Nephron progenitor cell (in vitro differentiated cells): Measurements from ENCODE around the gene NDUFS7.

ENCODE experiments used
- DNase-seq: peaks from one replicate; pipeline ENCODE4 v3.0.0; 2021
- H3K27ac Mint-ChIP-seq: 2 replicates; pipeline ENCODE4 v1.8.0; 2021; ENCODE audit warnings: mild to moderate bottlenecking, moderate library complexity, mixed read lengths
- H3K27me3 Mint-ChIP-seq: 2 replicates; pipeline ENCODE4 v1.8.0; 2021; ENCODE audit warnings: mild to moderate bottlenecking, low read depth, mixed read lengths; ENCODE audit not compliant: poor library complexity
- H3K36me3 Mint-ChIP-seq: 2 replicates; pipeline ENCODE4 v1.8.0; 2021; ENCODE audit warnings: low read depth, mixed read lengths
- H3K4me1 Mint-ChIP-seq: 2 replicates; pipeline ENCODE4 v1.8.0; 2021; ENCODE audit warnings: mixed read lengths
- H3K4me3 Mint-ChIP-seq: 2 replicates; pipeline ENCODE4 v1.8.0; 2021; ENCODE audit warnings: mild to moderate bottlenecking, moderate library complexity, mixed read lengths
- H3K9me3 Mint-ChIP-seq: 2 replicates; pipeline ENCODE4 v1.8.0; 2021; ENCODE audit warnings: mild to moderate bottlenecking, moderate library complexity, mixed read lengths
- CTCF ChIP-seq: fragments of 200-600 bp; sonication (generic); IDR thresholded peaks from 2 replicates; pipeline ENCODE4 v1.5.0; 2021; ENCODE audit warnings: antibody characterized with exemption

The NDUFS7 gene

GRCh38 chr19:1366899-1367870 lies 16.5 kb upstream of the NDUFS7 start:
- no peak for TF ChIP-seq CTCF
- no peak for DNase-seq
- Mint-ChIP-seq H3K4me1 (peaks cover 43% of the 10 kb centered on the region), H3K9me3 (no peaks in the 10 kb centered on the region), H3K27ac (no peak overlapping the region), H3K27me3 (no peaks in the 10 kb centered on the region), H3K4me3 (no peak overlapping the region), H3K36me3 (peaks cover 64% of the 10 kb centered on the region)

- Mint-ChIP-seq H3K4me3 (no peak overlapping the region), H3K27ac (peak overlapping the region; percentile 72), H3K36me3 (peaks cover 55% of the 10 kb centered on the region), H3K9me3 (no peaks in the 10 kb centered on the region), H3K4me1 (peaks cover 37% of the 10 kb centered on the region), H3K27me3 (no peaks in the 10 kb centered on the region)
- no peak for TF ChIP-seq CTCF
- no peak for DNase-seq
Measured at GRCh38 chr19:1369214-1369805, 14.4 kb upstream of the NDUFS7 start.

- peak; percentile 62 for DNase-seq
- Mint-ChIP-seq H3K27ac (no peak overlapping the region), H3K36me3 (peaks cover 47% of the 10 kb centered on the region), H3K27me3 (no peaks in the 10 kb centered on the region), H3K4me1 (peaks cover 28% of the 10 kb centered on the region), H3K9me3 (no peaks in the 10 kb centered on the region), H3K4me3 (no peak overlapping the region)
- no peak for TF ChIP-seq CTCF
Measured at GRCh38 chr19:1370579-1371361, 12.9 kb upstream of the NDUFS7 start.

- H3K9me3 Mint-ChIP-seq = no peaks in the 10 kb centered on the region
- peaks cover 5% of the 10 kb centered on the region for H3K27me3 Mint-ChIP-seq
- no peak overlapping the region for H3K4me3 Mint-ChIP-seq
- no peak for DNase-seq
- no peak for TF ChIP-seq CTCF
- peaks cover 48% of the 10 kb centered on the region for H3K36me3 Mint-ChIP-seq
- no peak overlapping the region for H3K27ac Mint-ChIP-seq
- H3K4me1 Mint-ChIP-seq = peaks cover 22% of the 10 kb centered on the region
Measured at GRCh38 chr19:1373042-1373533, 10.6 kb upstream of the NDUFS7 start.

- H3K36me3 Mint-ChIP-seq = peaks cover 51% of the 10 kb centered on the region
- H3K4me3 Mint-ChIP-seq = no peak overlapping the region
- DNase-seq = no peak
- H3K27me3 Mint-ChIP-seq = peaks cover 5% of the 10 kb centered on the region
- peak overlapping the region; percentile 60 for H3K27ac Mint-ChIP-seq
- no peaks in the 10 kb centered on the region for H3K9me3 Mint-ChIP-seq
- peaks cover 22% of the 10 kb centered on the region for H3K4me1 Mint-ChIP-seq
- no peak for TF ChIP-seq CTCF
Measured at GRCh38 chr19:1373534-1374249, 10.0 kb upstream of the NDUFS7 start.
